Stimulated activated CD8-positive, alpha-beta memory T cell treated with anti-CD3 and anti-CD28 coated beads, Interleukin-7, amount 100 ng/mL, for 1 hour (primary cell): Measurements from ENCODE around the gene ARHGAP15.
"Not testable (repeated sequence)": the region's sequence is repeated elsewhere in the genome, so short reads cannot be mapped to it uniquely, and the experiment has no call there.

ENCODE experiments used
- DNase-seq, 2 donors: peaks; one replicate each; pipeline ENCODE4 v3.0.0-alpha.2; 2020; ENCODE audit warnings: low read depth in 2 of 2

Gene ARHGAP15

GRCh38 chr2:143526498-143526897 lies 397.3 kb downstream of the ARHGAP15 start:
- DNase-seq: no peak

- no peak for DNase-seq
Measured at GRCh38 chr2:143528021-143528420, 398.8 kb downstream of the ARHGAP15 start.

GRCh38 chr2:143529118-143529720 lies 400.0 kb downstream of the ARHGAP15 start:
- no peak for DNase-seq

- no peak for DNase-seq
Measured at GRCh38 chr2:143530758-143531157, 401.5 kb downstream of the ARHGAP15 start.

GRCh38 chr2:143532061-143532460 lies 402.8 kb downstream of the ARHGAP15 start:
- DNase-seq: no peak

- no peak for DNase-seq
Measured at GRCh38 chr2:143533846-143534245, 404.6 kb downstream of the ARHGAP15 start.

- no peak for DNase-seq
Measured at GRCh38 chr2:143535802-143536201, 406.6 kb downstream of the ARHGAP15 start.

GRCh38 chr2:143541899-143542298 lies 412.7 kb downstream of the ARHGAP15 start:
- DNase-seq: not testable (repeated sequence)

- DNase-seq: no peak
Measured at GRCh38 chr2:143545059-143545948, 416.1 kb downstream of the ARHGAP15 start.

- DNase-seq: no peak
Measured at GRCh38 chr2:143545949-143546255, 416.7 kb downstream of the ARHGAP15 start.

GRCh38 chr2:143548032-143548431 lies 418.8 kb downstream of the ARHGAP15 start:
- no peak for DNase-seq

GRCh38 chr2:143550500-143550899 lies 421.3 kb downstream of the ARHGAP15 start:
- no peak for DNase-seq

GRCh38 chr2:143551971-143552650 lies 422.9 kb downstream of the ARHGAP15 start:
- DNase-seq: no peak

- DNase-seq: no peak
Measured at GRCh38 chr2:143553261-143553660, 424.0 kb downstream of the ARHGAP15 start.

GRCh38 chr2:143558665-143559064 lies 429.4 kb downstream of the ARHGAP15 start:
- DNase-seq: no peak

- no peak for DNase-seq
Measured at GRCh38 chr2:143559147-143559546, 429.9 kb downstream of the ARHGAP15 start.

GRCh38 chr2:143560724-143561123 lies 431.5 kb downstream of the ARHGAP15 start:
- DNase-seq: no peak

GRCh38 chr2:143564419-143564818 lies 435.2 kb downstream of the ARHGAP15 start:
- no peak for DNase-seq

GRCh38 chr2:143571747-143572146 lies 442.5 kb downstream of the ARHGAP15 start:
- DNase-seq: no peak

- no peak for DNase-seq
Measured at GRCh38 chr2:143572421-143572820, 443.2 kb downstream of the ARHGAP15 start.

GRCh38 chr2:143574069-143574468 lies 444.9 kb downstream of the ARHGAP15 start:
- no peak for DNase-seq

- no peak for DNase-seq
Measured at GRCh38 chr2:143575340-143575739, 446.1 kb downstream of the ARHGAP15 start.

GRCh38 chr2:143577489-143577888 lies 448.3 kb downstream of the ARHGAP15 start:
- DNase-seq: no peak
